Smooth muscle cell (in vitro differentiated cells): Measurements from ENCODE around the gene DMBX1. TPM values are rescaled to one million over a fixed set of nuclear protein-coding genes. Genes with fewer than 3 reads are reported as not detected.

ENCODE experiments used
- DNase-seq: peaks from one replicate; lab custom pipeline; 2025; ENCODE audit not compliant: unreplicated experiment; lab: John Stamatoyannopoulos, UW
- H2AFZ ChIP-seq: fragments of 200-600 bp; sonication (generic); 2 replicates; pipeline ENCODE4 v1.6.0; 2016; ENCODE audit warnings: antibody characterized with exemption, low read depth, mild to moderate bottlenecking
- H3F3A ChIP-seq: fragments of 200-600 bp; sonication (generic); 2 replicates; pipeline ENCODE4 v1.6.0; 2017; ENCODE audit warnings: antibody characterized with exemption, low read depth
- H3K27ac ChIP-seq: fragments of 200-600 bp; sonication (generic); 2 replicates; pipeline ENCODE4 v1.5.1; 2016; ENCODE audit warnings: low read depth, mild to moderate bottlenecking
- H3K27me3 ChIP-seq: fragments of 200-600 bp; sonication (generic); 2 replicates; pipeline ENCODE4 v1.6.1; 2016; ENCODE audit warnings: low read depth, mild to moderate bottlenecking
- H3K36me3 ChIP-seq: fragments of 200-600 bp; sonication (generic); 2 replicates; pipeline ENCODE4 v1.5.1; 2016; ENCODE audit warnings: low read depth
- H3K4me1 ChIP-seq: fragments of 200-600 bp; sonication (generic); 2 replicates; pipeline ENCODE4 v1.5.1; 2016; ENCODE audit warnings: low read depth
- H3K4me2 ChIP-seq: fragments of 200-600 bp; sonication (generic); 2 replicates; pipeline ENCODE4 v1.6.0; 2016; ENCODE audit warnings: mild to moderate bottlenecking
- H3K4me3 ChIP-seq: fragments of 200-600 bp; sonication (generic); 2 replicates; pipeline ENCODE4 v1.5.1; 2016; ENCODE audit warnings: mild to moderate bottlenecking
- H3K79me2 ChIP-seq: fragments of 200-600 bp; sonication (generic); 2 replicates; pipeline ENCODE4 v1.6.0; 2016; ENCODE audit warnings: low read depth, mild to moderate bottlenecking
- H3K9ac ChIP-seq: fragments of 200-600 bp; sonication (generic); 2 replicates; pipeline ENCODE4 v1.6.0; 2016; ENCODE audit warnings: low read depth
- H3K9me3 ChIP-seq: fragments of 200-600 bp; sonication (generic); replicated peaks from 2 replicates; pipeline ENCODE4 v1.5.1; 2016; ENCODE audit warnings: low read depth
- H4K20me1 ChIP-seq: fragments of 200-600 bp; sonication (generic); 2 replicates; pipeline ENCODE4 v1.6.0; 2016; ENCODE audit warnings: low read depth
- WGBS: methylation state at CpG from one replicate; pipeline ENCODE4 v1.1.7; 2016; ENCODE audit warnings: low lambda C conversion rate; 5-methylcytosine and 5-hydroxymethylcytosine counted together
- polyA plus RNA-seq: library from polyadenylated mRNA; unstranded; fragments of >200 nt; fragmentation: Nextera tagmentation; extraction: Ambion mirVana; gene quantifications from 2 replicates; pipeline ENCODE4 v1.2.1, GENCODE V29; 2016
- total RNA-seq: library from RNA; depleted of rRNA; stranded (reverse); fragments of >200 nt; gene quantifications from 2 replicates; pipeline ENCODE4 v1.2.3, GENCODE V29; 2014
- TF ChIP-seq, protein P1 (sequence below): fragments of 200-600 bp; sonication (generic); IDR thresholded peaks from 2 replicates; pipeline ENCODE4 v1.5.1; 2017; ENCODE audit warnings: borderline replicate concordance, mild to moderate bottlenecking, antibody characterized with exemption; ENCODE audit not compliant: insufficient read depth, poor library complexity, severe bottlenecking

The DMBX1 gene
- total and polyA plus RNA-seq, 2 experiments from 2014 or later: not detected

DNA sequence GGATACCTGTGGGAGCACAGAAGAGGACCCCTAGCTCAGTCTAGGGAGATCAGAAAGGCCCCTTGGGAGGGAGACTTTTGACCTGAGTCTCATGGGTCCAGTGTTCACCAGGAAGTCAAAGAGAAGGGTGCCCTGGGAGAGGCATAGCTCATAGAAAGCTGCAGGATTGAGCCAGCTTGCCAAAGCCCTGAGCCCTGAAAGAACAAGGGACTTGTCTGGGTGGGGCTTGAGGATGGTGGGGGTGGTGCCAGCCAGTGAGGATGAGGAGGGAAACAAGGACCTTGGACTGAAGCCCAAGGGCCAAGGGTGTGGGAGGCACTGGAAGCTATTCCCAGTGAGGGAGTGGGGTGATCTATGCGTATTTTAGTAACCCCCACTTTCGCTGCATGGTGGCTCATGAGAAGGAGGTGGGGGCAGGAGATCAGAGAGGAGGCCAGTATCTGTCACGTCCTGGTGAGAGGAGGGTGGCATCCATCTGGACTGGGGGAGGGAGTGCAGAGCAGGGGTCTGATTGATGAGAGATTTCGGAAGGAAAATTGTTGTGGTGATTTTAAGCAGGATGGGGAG lies 28.4 kb downstream of the DMBX1 start:
- Histone ChIP-seq H3K4me3 (no peak overlapping the region), H3K27ac (no peak overlapping the region), H3K4me2 (no peak overlapping the region), H3F3A (peaks cover 4% of the 10 kb centered on the region), H3K36me3 (no peaks in the 10 kb centered on the region), H3K79me2 (no peaks in the 10 kb centered on the region), H3K4me1 (peaks cover 37% of the 10 kb centered on the region), H3K9me3 (no peaks in the 10 kb centered on the region), H2AFZ (no peak overlapping the region), H4K20me1 (no peaks in the 10 kb centered on the region), H3K27me3 (peaks cover 9% of the 10 kb centered on the region), H3K9ac (no peak overlapping the region)
- 82% methylated on average over 4 of the region's 4 CpGs for WGBS
- TF ChIP-seq, protein P1, sequence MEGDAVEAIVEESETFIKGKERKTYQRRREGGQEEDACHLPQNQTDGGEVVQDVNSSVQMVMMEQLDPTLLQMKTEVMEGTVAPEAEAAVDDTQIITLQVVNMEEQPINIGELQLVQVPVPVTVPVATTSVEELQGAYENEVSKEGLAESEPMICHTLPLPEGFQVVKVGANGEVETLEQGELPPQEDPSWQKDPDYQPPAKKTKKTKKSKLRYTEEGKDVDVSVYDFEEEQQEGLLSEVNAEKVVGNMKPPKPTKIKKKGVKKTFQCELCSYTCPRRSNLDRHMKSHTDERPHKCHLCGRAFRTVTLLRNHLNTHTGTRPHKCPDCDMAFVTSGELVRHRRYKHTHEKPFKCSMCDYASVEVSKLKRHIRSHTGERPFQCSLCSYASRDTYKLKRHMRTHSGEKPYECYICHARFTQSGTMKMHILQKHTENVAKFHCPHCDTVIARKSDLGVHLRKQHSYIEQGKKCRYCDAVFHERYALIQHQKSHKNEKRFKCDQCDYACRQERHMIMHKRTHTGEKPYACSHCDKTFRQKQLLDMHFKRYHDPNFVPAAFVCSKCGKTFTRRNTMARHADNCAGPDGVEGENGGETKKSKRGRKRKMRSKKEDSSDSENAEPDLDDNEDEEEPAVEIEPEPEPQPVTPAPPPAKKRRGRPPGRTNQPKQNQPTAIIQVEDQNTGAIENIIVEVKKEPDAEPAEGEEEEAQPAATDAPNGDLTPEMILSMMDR: no peak
- DNase-seq: no peak

DNA sequence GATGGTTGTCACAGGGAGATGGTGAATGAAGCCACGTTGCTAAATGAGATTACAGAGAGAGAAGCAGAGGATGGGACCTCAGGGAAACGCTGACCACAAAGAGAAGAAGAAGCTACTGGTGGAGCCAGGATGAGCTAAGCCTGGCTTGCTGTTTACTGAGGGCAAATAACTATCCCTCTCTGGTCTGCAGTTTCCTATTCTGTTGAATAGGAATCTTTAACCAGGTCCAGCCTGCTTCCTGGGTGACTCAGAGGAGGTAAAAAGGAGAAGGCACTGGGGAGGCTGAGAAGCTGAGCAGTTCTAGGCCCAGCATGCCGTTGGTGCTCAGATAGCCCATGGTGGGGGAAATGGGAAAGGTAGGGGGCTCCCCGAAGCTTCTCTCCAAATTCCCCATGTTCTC lies 29.6 kb downstream of the DMBX1 start:
- TF ChIP-seq, protein P1: no peak
- 82% methylated on average over 4 of the region's 4 CpGs for WGBS
- DNase-seq: no peak
- Histone ChIP-seq H3K4me1 (peaks cover 37% of the 10 kb centered on the region), H3K27me3 (peaks cover 10% of the 10 kb centered on the region), H3K36me3 (no peaks in the 10 kb centered on the region), H3K79me2 (no peaks in the 10 kb centered on the region), H3K4me3 (no peak overlapping the region), H3K9me3 (no peaks in the 10 kb centered on the region), H4K20me1 (no peaks in the 10 kb centered on the region), H3K4me2 (no peak overlapping the region), H3F3A (peaks cover 4% of the 10 kb centered on the region), H3K27ac (no peak overlapping the region), H3K9ac (no peak overlapping the region), H2AFZ (no peak overlapping the region)

DNA sequence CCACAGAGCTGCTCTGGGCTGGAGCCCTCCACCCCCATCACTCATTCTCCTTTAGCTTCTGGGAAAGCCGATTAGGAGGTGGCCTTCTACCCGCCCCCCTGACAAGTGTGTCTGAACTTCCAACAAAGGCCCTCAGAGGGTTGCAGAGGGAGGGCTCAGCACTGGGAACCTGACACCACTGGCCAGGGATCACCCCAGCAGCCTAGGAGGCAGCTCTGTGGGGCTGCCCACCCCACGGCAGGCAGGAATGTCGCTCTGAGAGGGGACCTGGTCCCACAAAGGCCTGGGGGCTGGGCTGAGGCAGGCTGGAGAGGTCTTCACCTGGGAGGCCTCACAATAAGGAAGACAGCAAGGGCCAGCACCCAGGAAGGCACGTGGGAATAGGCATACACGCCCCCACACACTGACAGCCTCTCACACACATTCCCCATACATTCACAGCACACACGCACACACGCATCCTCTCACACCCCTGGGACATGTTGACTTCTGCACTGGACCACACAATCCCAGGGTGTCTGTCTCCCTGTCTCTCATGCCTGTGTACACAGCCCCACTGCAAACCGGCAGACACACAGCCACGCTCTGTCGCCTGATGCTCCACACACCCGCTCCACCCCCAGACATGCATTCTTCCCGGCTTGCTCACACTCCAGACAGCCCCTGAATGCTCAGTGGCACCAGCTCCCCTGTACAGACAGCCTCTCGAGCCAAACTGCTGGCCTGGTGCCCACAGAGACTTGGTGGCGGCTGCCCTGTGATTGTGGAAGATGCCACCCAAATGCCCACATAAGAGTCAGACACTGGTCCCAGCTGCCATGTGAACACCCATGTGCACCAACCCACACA lies 30.7 kb downstream of the DMBX1 start:
- WGBS: 6% methylated on average over 14 of the region's 15 CpGs
- H3K27me3 ChIP-seq: peaks cover 21% of the 10 kb centered on the region
- H3K9me3 ChIP-seq: no peaks in the 10 kb centered on the region
- DNase-seq: peak; percentile 45
- H3K4me3 ChIP-seq: no peak overlapping the region
- H3K79me2 ChIP-seq: no peaks in the 10 kb centered on the region
- H2AFZ ChIP-seq: no peak overlapping the region
- peak overlapping the region; percentile 61 for H3K4me2 ChIP-seq
- no peaks in the 10 kb centered on the region for H4K20me1 ChIP-seq
- peaks cover 37% of the 10 kb centered on the region for H3K4me1 ChIP-seq
- H3K27ac ChIP-seq: peak overlapping the region; percentile 58
- no peaks in the 10 kb centered on the region for H3K36me3 ChIP-seq
- TF ChIP-seq, protein P1: no peak
- H3K9ac ChIP-seq: no peak overlapping the region
- peaks cover 4% of the 10 kb centered on the region for H3F3A ChIP-seq
